NCI-H1105 treated with DMSO at 0.1 percent for 48 hours (cell line): ENCODE data around the gene EIF4ENIF1.
"Not testable (repeated sequence)": the region's sequence is repeated elsewhere in the genome, so short reads cannot be mapped to it uniquely, and the experiment has no call there.

Experiments
- DNase-seq: peaks from one replicate; lab custom pipeline; 2025; lab: John Stamatoyannopoulos, UW

EIF4ENIF1 gene

DNA sequence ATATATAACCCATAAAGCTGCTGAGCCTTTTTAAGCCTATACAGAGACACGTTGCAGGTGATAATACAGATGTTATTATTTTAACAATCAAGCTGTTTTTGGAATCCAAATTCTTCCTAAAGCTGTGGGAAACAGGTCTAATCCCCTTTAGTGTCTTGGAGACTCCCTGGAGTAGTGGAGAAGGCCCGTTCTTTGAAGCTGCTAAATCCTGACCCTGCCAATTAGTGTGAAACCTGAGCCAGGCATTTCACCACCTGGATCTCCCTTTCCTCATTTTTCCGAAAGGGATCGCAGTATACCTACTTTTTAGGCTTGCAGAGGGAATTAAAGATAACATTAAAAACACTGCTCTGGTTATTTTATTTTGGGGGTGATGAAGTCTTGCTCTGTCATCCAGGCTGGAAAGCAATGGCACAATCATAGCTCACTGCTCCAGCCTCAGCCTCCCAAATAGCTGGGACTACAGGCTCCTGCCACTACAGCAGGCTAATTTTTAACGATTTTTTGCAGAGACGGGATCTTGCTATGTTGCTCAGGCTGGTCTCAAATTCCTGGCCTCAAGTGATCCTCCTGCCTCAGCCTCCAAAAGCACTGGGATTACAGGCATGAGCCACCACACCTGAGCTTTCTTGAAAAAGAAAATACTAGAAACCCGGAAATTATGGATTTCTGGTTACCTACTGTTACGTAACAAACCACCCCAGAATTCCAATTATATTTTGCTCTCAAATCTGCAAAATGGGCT, 1.7 kb upstream of the EIF4ENIF1 start:
- no peak for DNase-seq

DNA sequence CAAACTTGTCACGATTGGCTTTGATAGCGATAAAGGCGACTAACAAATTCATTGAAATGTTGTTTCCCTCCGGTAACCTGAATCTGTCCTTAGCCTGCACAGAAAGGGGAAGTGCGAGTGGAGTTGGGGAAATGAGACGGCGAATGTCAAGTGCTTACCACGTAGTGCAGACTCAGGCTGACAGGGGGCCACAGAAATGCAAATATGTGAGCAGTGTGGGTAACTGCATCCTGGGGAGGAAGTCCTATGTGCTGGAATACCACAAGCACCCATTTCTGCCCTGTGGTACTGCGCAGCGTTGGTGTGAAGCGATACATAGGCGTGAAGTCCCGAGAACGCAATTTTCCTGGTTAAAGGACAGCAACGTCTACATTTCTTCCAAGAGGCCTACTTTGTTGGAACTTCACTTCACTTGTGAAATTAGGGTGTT, 869 bp upstream of the EIF4ENIF1 start:
- DNase-seq: peak; percentile 28

- DNase-seq: no peak
Observed at GRCh38 chr22:31488988-31489617, 539 bp downstream of the EIF4ENIF1 start.

DNA sequence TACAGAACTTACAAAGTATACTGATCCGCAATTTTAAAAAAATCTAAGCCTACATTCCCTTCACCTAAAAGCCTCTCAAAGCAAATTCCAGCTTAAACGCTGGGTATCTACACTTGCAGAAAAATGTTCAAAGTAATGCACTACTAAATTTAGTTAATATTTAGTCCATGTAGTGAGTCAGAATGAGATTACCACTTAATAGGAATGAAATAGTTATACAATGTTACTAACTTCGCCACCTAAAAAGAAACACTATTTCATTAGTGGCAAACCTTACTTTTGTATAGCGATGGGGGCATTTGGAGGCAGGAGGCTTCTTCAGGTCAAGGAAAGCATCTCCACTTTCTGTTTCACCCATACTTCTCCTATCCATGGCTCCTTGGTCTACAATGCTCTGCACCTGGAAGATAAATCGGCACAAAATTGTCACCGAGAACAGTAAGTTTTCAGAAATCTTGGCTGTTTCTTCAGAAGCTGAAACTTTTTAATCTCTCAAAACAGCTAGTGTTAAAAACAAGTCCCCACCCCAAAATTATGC, 1.2 kb downstream of the EIF4ENIF1 start:
- DNase-seq: no peak

- DNase-seq: no peak
Observed at GRCh38 chr22:31486951-31487350, 2.7 kb downstream of the EIF4ENIF1 start.

DNA sequence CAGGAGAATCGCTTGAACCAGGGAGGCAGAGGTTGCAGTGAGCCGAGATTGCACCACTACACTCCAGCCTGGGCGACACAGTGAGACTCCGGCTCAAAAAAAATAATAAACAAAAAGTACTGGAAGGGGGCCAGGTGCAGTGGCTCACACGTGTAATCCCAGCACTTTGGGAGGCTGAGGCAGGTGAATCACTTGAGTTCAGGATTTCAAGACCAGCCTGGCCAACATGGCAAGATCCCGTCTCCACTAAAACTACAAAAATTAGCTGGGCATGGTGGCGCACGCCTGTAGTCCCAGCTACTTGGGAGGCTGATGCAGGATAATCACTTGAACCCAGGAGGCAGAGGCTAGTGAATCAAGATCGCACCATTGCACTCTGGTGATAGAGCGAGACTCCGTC, 3.3 kb downstream of the EIF4ENIF1 start:
- DNase-seq: not testable (repeated sequence)

DNA sequence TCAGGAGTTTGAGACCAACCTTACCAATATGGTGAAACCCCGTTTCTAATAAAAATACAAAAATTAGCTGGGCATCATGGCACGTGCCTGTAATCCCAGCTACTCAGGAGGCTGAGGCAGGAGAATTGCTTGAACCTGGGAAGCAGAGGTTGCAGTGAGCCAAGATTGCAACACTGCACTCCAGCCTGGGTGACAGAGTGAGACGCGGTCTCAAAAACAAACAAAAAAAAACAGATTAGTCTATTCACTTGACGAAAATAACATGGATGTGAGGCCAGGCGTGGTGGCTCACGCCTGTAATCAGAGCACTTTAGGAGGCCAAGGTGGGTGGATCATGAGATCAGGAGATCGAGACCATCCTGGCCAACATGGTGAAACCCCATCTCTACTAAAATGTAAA, 7.2 kb downstream of the EIF4ENIF1 start:
- DNase-seq: not testable (repeated sequence)

DNA sequence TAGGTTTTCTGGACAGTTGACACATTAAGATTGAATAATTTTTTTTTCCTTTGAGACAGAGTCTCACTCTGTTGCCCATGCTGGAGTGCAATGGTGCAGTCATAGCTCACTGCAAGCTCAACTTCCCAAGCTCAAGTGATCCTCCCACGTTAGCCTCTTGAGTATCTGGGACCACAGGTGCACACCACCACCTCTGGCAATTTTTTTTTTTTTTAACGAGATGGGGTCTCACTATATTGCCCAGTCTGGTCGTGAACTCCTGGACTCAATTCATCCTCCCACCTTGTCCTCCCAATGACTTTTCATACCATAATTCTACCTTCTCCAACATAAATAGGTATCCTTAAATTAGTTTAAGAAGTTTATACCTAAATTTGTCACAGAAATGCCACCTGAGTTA, 8.5 kb downstream of the EIF4ENIF1 start:
- DNase-seq: no peak

- no peak for DNase-seq
Observed at GRCh38 chr22:31477329-31477728, 12.3 kb downstream of the EIF4ENIF1 start.

- no peak for DNase-seq
Observed at GRCh38 chr22:31475800-31476199, 13.8 kb downstream of the EIF4ENIF1 start.

DNA sequence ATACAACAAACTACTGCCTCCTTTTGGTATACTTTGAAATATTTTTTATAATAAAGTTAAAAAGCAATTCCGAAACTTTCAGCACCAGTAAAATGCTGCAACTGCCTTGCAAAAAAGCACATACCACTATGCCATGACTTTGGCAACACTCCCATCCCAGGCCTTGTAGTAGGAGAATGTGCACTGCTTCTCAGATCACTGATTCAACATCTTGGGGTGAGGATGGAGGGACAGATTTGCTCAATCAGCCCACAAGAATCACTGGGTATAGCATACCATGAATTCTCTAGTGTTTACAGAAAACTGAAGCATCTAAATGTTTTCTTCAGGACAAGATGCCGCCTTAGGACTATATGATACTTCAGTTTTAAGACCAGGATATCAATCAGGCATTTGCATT, 14.9 kb downstream of the EIF4ENIF1 start:
- no peak for DNase-seq

- no peak for DNase-seq
Observed at GRCh38 chr22:31465307-31465706, 24.3 kb downstream of the EIF4ENIF1 start.

- no peak for DNase-seq
Observed at GRCh38 chr22:31461699-31462098, 27.9 kb downstream of the EIF4ENIF1 start.

DNA sequence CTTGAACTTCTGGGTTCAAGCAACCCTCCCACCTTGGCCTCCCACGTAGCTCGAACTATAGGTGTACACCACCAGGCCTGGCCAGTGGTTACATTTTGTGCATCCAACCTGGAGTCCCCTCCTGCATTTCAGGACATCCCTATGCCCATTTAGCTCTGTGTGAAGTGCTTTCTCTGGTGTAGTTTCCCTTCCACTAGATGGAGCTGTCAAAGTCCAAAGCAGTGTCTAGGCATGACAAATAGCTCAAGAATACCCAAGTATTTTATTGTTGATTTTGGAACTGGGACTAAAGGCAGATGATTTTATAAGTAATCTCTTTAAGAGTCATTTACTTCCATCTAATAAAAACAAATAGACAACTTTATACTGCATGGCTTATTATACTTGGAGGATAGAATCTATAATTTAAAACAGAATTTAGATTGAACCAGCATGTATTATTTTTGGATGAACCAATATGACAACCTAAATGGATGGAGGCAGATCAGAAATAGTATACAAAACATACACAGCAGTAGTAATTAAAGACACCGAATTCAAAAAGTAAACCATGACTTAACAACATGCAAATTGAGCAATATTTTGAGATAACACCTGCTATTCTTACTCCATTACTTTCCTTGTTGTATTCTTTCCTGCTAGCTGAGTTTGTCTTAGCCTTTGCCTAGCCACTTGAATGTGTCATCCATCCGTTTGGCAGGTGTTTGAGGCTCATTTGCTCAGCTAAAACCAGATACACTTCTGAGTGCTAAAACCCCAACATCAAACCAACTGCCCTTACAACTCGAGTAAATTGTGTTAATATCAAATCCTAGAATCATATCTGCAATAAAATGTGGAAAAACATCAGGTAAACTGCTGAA, 37.7 kb downstream of the EIF4ENIF1 start:
- peak; percentile 5 for DNase-seq

GRCh38 chr22:31449506-31449905, 40.1 kb downstream of the EIF4ENIF1 start:
- DNase-seq: no peak

DNA sequence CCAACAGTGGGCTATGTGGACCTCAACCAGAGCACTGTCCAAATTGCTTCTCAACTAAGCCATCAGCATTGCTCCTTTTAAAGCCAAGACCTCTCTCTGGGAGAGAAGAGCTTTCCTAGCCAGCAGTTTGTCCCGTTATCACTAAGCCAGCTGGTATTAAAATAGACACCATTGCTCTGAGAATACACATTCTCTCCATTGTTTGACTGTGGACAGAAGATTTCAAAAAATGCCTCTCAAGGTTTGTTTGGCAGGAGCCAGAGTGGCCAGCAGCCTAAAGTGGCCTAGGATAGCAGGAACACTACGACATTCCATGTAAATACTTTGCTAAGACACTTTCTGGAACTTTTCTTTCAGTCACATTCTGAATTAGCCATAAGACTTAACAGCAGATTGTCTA, 41.3 kb downstream of the EIF4ENIF1 start:
- DNase-seq: no peak

DNA sequence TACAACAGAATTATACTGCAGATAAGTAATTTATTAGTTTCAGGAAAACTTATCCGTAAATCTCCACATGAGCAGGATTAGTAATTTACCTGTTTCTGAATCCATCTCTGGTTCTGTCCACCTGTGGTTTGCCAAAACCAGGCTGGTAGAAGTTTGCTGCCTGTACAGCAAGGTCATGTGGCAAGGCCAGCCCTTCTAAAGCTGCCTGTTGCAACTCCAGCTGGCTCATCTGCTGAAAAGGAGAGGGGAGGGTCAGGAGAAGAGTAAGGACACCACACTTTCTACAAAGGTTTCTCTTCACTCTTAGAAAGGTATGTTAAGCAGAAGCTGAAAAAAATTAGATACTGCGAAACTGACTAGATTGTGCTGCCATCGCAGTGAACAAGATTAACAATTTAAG, 42.3 kb downstream of the EIF4ENIF1 start:
- DNase-seq: no peak

DNA sequence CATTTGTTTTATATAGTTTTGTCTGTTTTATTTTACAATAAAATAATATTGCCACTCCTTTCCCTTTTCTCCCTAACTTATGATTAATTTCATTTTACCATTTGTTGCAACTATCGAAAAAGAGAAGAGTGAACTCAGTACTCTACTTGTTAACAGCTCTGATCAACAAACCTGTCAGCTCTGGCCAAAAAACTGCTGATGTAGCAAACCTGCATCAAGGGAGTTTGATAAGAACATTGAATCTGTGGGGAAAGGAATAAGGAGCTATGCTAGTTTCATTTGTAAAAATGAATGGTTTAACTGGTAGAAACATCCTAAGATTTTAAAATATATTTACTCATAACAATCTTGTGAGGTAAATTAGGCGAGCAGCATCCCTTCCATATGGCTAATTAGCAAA, 42.9 kb downstream of the EIF4ENIF1 start:
- no peak for DNase-seq

GRCh38 chr22:31446208-31446607, 43.4 kb downstream of the EIF4ENIF1 start:
- no peak for DNase-seq

GRCh38 chr22:31445642-31446041, 44.0 kb downstream of the EIF4ENIF1 start:
- DNase-seq: no peak

- no peak for DNase-seq
Observed at GRCh38 chr22:31443516-31443915, 46.1 kb downstream of the EIF4ENIF1 start.

- no peak for DNase-seq
Observed at GRCh38 chr22:31442768-31443489, 46.7 kb downstream of the EIF4ENIF1 start.
